Amniotic epithelial cell (primary cell): ENCODE results near the gene CAPN1.
A peak's percentile ranks its signal among the peaks of the same experiment; 100 is the strongest.
"Not testable (repeated sequence)": the region's sequence is repeated elsewhere in the genome, so short reads cannot be mapped to it uniquely, and the experiment has no call there.

Experiments used
- DNase-seq: peaks from one replicate; pipeline ENCODE4 v3.0.0-alpha.2; 2010; ENCODE audit warnings: low read depth

The CAPN1 gene

DNA sequence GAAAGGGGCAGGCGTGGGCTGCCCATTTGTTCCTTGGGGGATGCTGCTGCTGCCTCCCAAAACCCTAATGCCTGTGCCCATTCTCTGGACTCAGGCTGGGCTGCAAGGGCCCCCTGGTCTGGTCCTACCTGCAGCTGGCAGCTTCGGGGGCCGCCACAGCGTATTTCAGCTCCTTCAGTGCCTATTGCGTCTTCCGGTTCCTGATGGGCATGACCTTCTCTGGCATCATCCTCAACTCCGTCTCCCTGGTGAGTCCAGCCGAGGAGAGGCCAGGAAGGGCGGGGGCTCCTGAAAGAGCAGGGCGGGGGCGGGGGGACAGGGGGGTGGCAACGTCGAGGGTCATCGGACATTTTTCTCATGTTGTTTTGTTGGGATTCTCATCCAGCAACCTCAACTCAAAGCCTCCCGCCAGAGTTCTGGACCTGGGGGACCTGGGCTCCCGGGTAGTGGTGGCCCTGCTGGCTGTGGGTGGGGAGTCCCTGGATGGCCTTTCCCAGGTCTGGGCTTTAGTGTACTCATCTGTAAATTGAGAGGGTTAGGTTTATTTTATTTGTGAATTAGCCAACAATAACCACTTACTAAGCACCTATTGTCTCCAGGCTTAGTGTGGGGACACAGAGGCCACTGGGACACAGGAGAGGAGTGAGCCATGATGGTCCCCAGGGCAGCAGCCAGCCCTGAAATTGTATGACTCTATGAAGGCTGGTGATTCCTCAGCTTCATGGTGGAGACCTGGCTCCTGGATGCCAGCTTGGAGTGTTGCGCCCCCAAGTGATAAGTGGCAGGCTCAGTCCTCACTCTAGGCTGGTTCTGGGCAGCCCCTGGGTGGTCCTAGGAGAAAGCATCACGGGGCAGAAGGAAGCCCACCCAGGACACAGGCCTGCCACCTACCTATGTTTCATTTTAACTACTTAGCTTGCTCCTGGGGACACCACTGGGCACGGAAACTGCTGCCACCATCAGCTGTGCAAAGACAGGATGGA lies 36.0 kb downstream of the CAPN1 start:
- DNase-seq, result no peak

DNA sequence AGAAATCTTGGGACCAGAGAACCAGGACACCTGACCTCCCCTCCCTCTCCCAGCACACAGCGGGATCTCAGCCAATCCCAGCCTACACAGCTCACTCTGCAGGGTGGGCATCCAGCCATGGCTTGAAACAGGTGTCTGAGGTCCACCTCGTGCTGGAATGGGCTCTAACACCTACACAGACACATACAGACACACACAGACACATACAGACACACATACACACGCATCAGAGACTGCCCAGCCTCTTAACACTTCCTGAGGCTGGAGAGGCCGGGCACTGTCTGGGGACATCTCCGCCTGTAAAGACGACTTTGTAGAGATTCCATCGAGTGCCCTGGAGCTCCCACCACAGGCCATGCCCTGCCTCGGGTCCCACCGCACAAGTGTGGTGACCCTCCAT lies 36.7 kb downstream of the CAPN1 start:
- DNase-seq, result no peak

GRCh38 chr11:65219930-65220213 lies 38.1 kb downstream of the CAPN1 start:
- DNase-seq, result no peak

DNA sequence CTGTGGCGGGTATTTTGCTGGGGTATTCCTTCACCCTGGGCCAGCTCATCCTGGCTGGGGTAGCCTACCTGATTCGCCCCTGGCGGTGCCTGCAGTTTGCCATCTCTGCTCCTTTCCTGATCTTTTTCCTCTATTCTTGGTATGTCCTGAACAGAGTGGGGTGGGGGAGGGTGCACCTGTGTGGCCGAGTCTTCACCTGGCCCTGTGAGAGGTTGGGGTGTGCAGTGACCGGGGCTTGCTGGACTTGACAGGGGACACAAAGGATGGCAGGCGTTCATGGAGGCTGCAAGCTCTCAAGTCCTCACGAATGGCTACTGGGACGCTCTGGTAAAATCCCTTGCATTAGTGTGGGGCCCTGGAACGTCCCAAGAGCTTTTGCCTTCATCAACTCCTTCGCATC lies 39.3 kb downstream of the CAPN1 start:
- DNase-seq, result no peak

- no peak for DNase-seq
Observed at GRCh38 chr11:65223011-65223410, 41.3 kb downstream of the CAPN1 start.

GRCh38 chr11:65224930-65225278 lies 43.2 kb downstream of the CAPN1 start:
- peak; percentile 79 for DNase-seq

DNA sequence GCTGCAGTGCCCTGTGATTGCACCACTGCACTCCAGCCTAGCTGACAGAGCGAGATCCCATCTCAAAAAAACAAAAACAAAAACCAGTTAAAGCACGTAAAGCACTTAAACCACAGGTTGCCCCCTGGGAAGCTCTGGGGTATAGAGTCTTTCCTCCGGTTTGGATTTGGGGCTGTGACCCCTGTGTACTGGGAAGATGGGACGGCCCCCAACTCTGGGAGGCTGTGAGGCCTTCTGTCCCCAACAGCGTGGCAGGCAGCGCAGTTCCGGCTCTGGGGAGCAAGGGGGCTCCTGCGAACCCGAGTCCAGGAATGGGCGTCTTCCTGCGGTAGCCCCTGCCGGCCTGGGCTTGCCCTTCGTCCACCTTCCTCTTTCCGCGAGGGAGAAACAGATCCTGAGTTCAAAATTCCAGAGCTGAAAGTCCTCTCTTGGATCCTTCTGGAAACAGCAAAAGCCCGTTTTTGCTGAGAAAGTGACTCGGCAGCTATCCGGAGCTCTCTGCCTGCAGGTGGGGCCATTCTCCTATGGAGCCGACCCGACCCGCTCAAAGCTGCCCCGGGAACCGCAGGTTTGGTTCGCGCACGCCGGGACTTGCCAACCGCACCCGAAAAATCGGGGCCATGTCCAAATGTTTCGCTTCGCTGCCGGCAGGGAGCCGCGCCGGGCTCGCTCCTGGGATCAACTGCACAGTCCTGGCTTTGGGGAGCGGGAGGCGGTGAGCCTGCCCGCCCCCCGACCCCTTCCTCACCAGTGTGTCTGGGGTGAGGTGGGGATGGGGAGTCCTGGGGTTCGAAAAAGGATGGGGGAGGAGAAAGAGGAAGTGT lies 43.8 kb downstream of the CAPN1 start:
- peak; percentile 60 for DNase-seq

DNA sequence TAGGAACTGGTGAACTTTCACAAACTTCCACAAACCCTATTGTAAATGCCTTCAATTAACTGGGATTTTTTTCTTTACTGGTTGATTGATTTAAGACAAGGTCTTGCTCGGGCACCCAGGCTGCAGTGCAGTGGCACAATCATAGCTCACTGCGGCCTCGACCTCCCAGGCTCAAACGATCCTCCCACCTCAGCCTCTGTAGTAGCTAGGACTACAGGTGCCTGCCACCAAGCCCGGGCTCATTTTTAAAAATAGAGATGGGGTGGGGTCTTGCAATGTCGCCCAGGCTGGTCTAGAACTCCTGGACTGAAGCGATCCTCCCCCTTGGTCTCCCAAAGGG lies 44.3 kb downstream of the CAPN1 start:
- DNase-seq, result no peak

DNA sequence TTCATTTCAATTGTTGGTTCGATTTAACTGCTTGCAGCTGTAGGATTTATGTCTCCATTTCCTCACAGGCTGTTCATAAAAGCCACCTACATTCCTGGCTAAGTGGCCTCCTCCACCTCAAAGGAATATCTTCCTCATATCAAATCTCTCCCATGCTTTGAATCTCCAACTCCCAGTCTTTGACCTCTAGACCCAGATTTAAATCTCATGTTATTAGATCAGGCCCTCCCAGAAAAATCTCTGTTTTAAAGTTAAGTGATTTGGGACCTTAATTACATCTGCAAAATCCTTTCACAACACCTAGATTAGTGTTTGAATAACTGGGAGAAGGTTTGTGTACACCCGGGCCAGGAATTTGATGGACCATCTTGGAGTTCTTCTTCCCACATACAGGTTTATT lies 46.2 kb downstream of the CAPN1 start:
- no peak for DNase-seq

- DNase-seq, result no peak
Observed at GRCh38 chr11:65236194-65237059, 54.7 kb downstream of the CAPN1 start.

- not testable (repeated sequence) for DNase-seq
Observed at GRCh38 chr11:65238302-65238701, 56.6 kb downstream of the CAPN1 start.

DNA sequence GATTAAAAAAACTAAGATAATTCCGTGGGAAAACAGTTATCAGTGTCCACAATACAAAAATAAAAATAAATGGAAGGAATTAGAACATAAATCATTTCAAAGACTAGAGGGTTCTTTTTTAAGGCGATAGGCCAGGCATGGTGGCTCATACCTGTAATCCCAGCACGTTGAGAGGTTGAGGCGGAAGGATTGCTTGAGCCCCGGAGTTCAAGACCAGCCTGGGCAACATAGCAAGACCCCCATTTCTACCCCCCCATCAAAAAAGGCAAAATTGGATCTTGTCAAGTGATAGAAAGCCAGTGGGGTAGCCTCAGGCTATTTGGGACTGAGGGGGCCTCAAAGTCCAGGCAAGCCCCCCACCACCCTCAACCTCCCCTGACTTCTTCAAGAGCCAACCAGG lies 59.4 kb downstream of the CAPN1 start:
- DNase-seq, result no peak

DNA sequence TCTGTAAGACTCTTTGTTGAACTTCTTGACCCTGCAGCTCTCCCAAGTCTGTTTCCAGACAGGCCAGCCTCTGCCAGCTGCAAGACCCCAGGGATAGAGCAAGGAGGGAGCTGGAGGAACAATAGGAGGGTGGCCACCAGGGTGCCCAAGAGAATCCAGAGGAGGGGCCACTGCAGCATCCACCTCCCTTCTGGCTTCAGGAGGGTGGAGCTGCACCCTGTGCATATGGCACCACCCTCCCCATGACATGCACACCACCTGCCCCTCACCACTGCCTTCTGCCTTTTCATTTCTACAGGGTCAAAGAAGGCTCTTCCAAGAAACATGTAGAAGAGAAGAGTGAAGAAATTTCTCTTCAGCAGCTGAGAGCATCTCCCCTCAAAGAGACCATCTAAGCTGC lies 60.0 kb downstream of the CAPN1 start:
- DNase-seq, result no peak

DNA sequence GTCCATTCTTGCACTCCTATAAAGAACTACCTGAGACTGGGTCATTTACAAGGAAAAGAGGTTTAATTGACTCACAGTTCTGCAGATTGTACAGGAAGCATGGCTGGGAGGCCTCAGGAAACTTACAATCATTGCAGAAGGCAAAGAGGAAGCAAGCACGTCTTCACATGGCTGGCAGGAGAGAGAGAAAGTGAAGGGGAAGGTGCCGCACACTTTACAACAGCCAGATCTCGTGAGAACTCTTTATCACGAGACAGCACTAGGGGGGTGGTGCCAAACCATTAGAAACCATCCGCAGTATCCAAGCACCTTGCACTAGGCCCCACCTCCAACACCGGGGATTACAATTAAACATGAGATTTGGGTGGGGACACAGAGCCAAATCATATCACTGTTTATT lies 60.7 kb downstream of the CAPN1 start:
- DNase-seq, result no peak

- no peak for DNase-seq
Observed at GRCh38 chr11:65243797-65244196, 62.1 kb downstream of the CAPN1 start.

GRCh38 chr11:65245046-65245445 lies 63.3 kb downstream of the CAPN1 start:
- DNase-seq, result not testable (repeated sequence)

DNA sequence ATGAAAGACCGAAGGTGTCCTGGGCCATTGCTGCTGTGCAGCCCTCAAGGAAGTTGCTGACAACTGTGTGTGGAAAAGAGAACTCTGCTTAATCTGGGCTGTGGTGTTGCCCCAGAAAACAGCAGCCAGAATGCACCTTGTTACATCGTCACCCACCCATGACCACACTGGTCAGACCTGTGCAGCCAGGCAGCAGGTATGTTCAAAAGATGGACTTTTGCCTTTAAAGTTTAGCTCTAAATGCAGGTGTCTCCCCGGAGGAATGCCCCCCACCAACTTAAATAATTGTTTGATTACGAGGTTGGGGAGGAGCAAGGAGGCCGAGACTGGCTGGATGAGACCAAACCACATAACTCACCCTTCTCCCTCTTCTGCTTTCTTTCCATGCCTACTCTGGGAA lies 64.8 kb downstream of the CAPN1 start:
- no peak for DNase-seq

- DNase-seq, result not testable (repeated sequence)
Observed at GRCh38 chr11:65248184-65248710, 66.5 kb downstream of the CAPN1 start.

GRCh38 chr11:65251476-65251875 lies 69.7 kb downstream of the CAPN1 start:
- peak; percentile 87 for DNase-seq

- DNase-seq, result peak; percentile 18
Observed at GRCh38 chr11:65254724-65255123, 73.0 kb downstream of the CAPN1 start.

GRCh38 chr11:65258988-65259387 lies 77.3 kb downstream of the CAPN1 start:
- DNase-seq, result no peak

DNA sequence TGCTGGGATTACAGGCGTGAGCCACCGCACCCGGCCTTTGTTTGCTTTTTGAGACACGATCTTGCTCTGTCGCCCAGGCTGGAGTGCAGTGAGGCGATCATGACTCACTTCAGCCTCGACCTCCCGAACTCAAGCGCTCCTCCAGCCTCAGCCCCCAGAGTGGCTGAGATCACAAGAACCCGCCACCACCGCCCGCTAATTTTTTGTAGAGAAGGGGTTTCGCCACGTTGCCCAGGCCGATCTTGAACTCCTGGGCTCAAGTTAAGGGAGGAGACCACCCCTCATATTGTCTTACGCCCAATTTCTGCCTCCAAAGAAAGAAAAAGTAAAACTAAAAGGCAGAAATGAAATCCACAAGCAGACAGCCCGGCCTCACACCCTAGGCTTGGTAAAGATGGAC lies 78.6 kb downstream of the CAPN1 start:
- no peak for DNase-seq
